Epithelial cell of esophagus (primary cell): ENCODE results near the gene MRPS9.

ENCODE experiments used
- DNase-seq: peaks from one replicate; pipeline ENCODE4 v3.0.0; 2010; ENCODE audit warnings: low read depth
- H3K4me3 ChIP-seq: 2 replicates; pipeline ENCODE4 v1.5.1; 2011; ENCODE audit warnings: mild to moderate bottlenecking, low read length, control low read depth
- CTCF ChIP-seq: IDR thresholded peaks from 2 replicates; pipeline ENCODE4 v1.5.1; 2011; ENCODE audit warnings: low read depth, mild to moderate bottlenecking, low read length, control low read depth, inconsistent platforms; ENCODE audit not compliant: insufficient read depth; ENCODE audit errors: missing control alignments

The MRPS9 gene

GRCh38 chr2:105129722-105130232 is 91.9 kb downstream of the MRPS9 start:
- TF ChIP-seq CTCF = no peak
- no peak overlapping the region for H3K4me3 ChIP-seq
- DNase-seq = no peak

DNA sequence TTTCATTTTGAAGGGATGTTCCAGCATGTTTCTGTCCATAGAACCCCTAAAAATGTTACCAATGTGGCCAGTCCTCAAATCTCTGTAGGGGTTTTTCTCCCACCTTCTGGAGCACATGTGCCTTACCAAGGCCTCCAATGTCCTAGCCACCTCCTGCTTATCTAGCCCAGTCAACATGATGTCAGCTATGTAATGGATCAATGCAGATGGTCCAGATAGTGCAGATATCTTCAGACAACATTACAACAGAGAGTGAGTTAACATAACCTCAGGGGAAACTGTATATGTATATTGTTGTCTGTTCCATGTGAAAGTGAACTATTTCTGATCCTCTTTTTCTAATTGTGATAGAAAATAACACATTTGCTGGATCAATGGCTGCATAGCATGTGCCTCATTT is 92.7 kb downstream of the MRPS9 start:
- TF ChIP-seq CTCF = no peak

DNA sequence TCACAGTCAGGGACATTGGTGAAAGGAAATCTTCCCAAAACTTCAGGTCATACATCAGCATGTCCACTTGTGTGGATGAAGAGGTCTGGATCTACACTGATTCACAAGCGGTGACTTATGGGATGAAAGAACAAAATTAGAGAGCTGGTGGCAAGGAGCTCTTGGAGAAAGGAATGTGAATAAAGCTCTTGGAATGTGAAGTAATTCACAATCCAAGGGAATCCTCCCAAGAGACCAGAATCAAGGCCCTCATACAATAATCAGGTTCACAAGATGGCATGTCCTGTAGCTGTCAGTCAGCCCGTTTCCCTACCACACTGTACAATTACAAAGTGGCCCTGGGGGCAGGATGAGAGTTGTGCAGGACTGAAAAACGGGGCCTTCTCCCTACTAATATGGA is 96.2 kb downstream of the MRPS9 start:
- no peak overlapping the region for H3K4me3 ChIP-seq
- no peak for TF ChIP-seq CTCF
- no peak for DNase-seq

More for the DNA sequence above, 92.7 kb downstream of the MRPS9 start:
- no peak overlapping the region for H3K4me3 ChIP-seq
- no peak for DNase-seq

DNA sequence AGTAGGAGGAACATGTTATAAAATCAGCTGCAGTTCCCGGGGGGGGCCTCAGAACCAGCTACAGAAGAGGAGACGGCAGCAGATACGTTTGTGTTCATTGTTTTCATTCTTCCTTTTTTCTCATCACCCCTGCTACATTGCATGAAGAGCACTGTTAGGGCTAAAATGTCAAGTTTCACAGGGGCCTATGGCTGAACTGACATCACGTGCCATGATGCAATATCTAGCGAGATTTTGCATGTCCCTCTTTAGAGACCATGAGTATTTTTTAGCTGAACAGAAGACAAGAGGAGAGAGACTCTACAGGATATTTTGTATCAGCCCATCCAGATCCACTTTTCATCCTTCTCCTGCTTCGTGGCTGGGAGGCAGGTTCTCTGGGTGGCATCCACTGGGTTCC is 97.6 kb downstream of the MRPS9 start:
- no peak for DNase-seq
- no peak overlapping the region for H3K4me3 ChIP-seq
- TF ChIP-seq CTCF = no peak

GRCh38 chr2:105136394-105136793 is 98.5 kb downstream of the MRPS9 start:
- H3K4me3 ChIP-seq = no peak overlapping the region
- no peak for TF ChIP-seq CTCF
- DNase-seq = no peak

DNA sequence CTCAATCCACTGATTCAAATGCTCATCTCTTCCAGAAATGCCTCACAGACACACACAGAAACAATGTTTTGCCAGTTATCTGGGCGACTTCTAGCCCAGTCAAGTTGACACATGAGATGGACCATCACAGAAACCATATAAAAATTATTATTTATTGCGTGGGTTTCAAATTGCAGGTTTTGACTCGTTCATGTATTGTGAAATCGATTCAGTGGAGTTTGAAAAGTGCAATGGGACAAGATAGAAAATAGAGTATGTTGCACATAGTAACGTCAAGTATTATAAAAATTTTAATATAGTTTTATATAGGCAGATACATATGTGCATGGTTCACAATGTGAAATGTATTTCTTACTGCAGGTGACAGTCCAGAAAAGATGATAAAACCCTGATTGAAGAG is 100.8 kb downstream of the MRPS9 start:
- TF ChIP-seq CTCF = no peak
- DNase-seq = no peak
- H3K4me3 ChIP-seq = no peak overlapping the region

GRCh38 chr2:105139556-105140239 is 101.8 kb downstream of the MRPS9 start:
- DNase-seq = no peak
- no peak for TF ChIP-seq CTCF
- H3K4me3 ChIP-seq = no peak overlapping the region
